HepG2 (cell line): ENCODE measurements around the gene FOLR3. TPM values are rescaled to one million over a fixed set of nuclear protein-coding genes. Genes with fewer than 3 reads are reported as not detected.

Source experiments
- ATAC-seq: fragments of 200-7000 bp; cut with Tn5 transposase; 3 replicates; pipeline ENCODE4 v1.9.1; 2020; ENCODE audit warnings: mild to moderate bottlenecking, moderate library complexity
- BruUV-seq: library from RNA; stranded (reverse); fragments of 400-500 nt; replicated peaks from 2 replicates; lab custom pipeline; 2021; lab: Mats Ljungman, UMichigan
- CTCF ChIA-PET: fragments of 300-600 bp; formaldehyde crosslinking; extraction: SDS; loops from one replicate; lab custom pipeline; 2021; ENCODE audit warnings: low total read pairs, inconsistent platforms, low intra/inter-chr PET ratio; lab: Yijun Ruan, JAX
- POLR2A ChIA-PET: fragments of 350-600 bp; sonication (Branson Sonifier 250); formaldehyde crosslinking; loops from one replicate; lab custom pipeline; 2020; ENCODE audit warnings: antibody characterized with exemption, inconsistent platforms; lab: Yijun Ruan, JAX
- DNase-seq: peaks from one replicate; pipeline ENCODE4 v3.0.0-alpha.2; 2015; ENCODE audit warnings: low spot score
- FAIRE-seq: peaks from 3 replicates; lab custom pipeline; 2011; peaks lifted over from hg19 to GRCh38; lab: Jason Lieb, UNC
- H2AFZ ChIP-seq: one replicate; pipeline ENCODE4 v1.6.1; 2011; ENCODE audit warnings: low read length, inconsistent platforms
- H3K27ac ChIP-seq: fragments of 300-600 bp; 3 replicates; pipeline ENCODE4 v1.8.0; 2011; ENCODE audit warnings: mixed run types, mild to moderate bottlenecking, mixed read lengths, low read length, inconsistent platforms; ENCODE audit not compliant: insufficient read depth; ENCODE audit errors: extremely low read length
- H3K27me3 ChIP-seq, 2 experiments: fragments of 200-600 bp in 1 of 2; 2 replicates in 1 of 2; 3 replicates in 1 of 2; pipeline versions ENCODE4 v1.6.0 to v1.8.0; 2011; ENCODE audit warnings: low read length in 2 of 2, mild to moderate bottlenecking in 2 of 2, moderate library complexity in 2 of 2, inconsistent platforms in 1 of 2; ENCODE audit not compliant: insufficient read depth in 2 of 2, control insufficient read depth in 1 of 2
- H3K36me3 ChIP-seq, 2 experiments: fragments of 200-600 bp in 1 of 2; replicated peaks in 1 of 2; 2 replicates in 1 of 2; 3 replicates in 1 of 2; pipeline versions ENCODE4 v1.5.1 to v1.8.0; 2011; ENCODE audit warnings: low read length in 2 of 2, inconsistent platforms in 1 of 2; ENCODE audit not compliant: insufficient read depth in 2 of 2, control insufficient read depth in 1 of 2
- H3K4me1 ChIP-seq: 2 replicates; pipeline ENCODE4 v1.5.1; 2012; ENCODE audit warnings: low read length, inconsistent platforms; ENCODE audit not compliant: insufficient read depth
- H3K4me2 ChIP-seq: 2 replicates; pipeline ENCODE4 v1.6.0; 2011; ENCODE audit warnings: low read depth, low read length, inconsistent platforms
- H3K4me3 ChIP-seq, 3 experiments: fragments of 200-600 bp in 1 of 3; sonication (generic), shearing (Covaris generic) in 1 of 3; replicated peaks in 1 of 3; 2 replicates each; pipeline ENCODE4 v1.5.1; 2011 to 2016; ENCODE audit warnings: low read length in 3 of 3, inconsistent platforms in 2 of 3, low read depth in 2 of 3, mild to moderate bottlenecking in 2 of 3, control low read depth in 1 of 3, mixed read lengths in 1 of 3; ENCODE audit not compliant: insufficient read depth in 1 of 3
- H3K79me2 ChIP-seq: one replicate; pipeline ENCODE4 v1.6.1; 2011; ENCODE audit warnings: low read length, inconsistent platforms; ENCODE audit not compliant: insufficient read depth
- H3K9ac ChIP-seq: 2 replicates; pipeline ENCODE4 v1.6.0; 2011; ENCODE audit warnings: mild to moderate bottlenecking, low read depth, low read length, inconsistent platforms; ENCODE audit not compliant: insufficient read depth
- H3K9me3 ChIP-seq: 2 replicates; pipeline ENCODE4 v1.5.1; 2012; ENCODE audit warnings: mild to moderate bottlenecking, low read length
- H4K20me1 ChIP-seq: 2 replicates; pipeline ENCODE4 v1.6.0; 2011; ENCODE audit warnings: inconsistent platforms, mild to moderate bottlenecking, low read length, moderate library complexity; ENCODE audit not compliant: insufficient read depth
- ELF4 ChIP-seq: sonication (generic); formaldehyde crosslinking; IDR thresholded peaks from 2 replicates; pipeline ENCODE4 v1.5.0; 2020; ENCODE audit warnings: missing genetic modification reagents, mild to moderate bottlenecking, moderate library complexity, borderline replicate concordance
- RBM39 ChIP-seq: fragments of 200-400 bp; formaldehyde crosslinking; IDR thresholded peaks from one replicate; pipeline ENCODE4 v1.6.1; 2018; ENCODE audit warnings: antibody characterized with exemption, mild to moderate bottlenecking, low read depth, low read length; ENCODE audit not compliant: poor library complexity, severe bottlenecking
- RFX3 ChIP-seq: IDR thresholded peaks from 2 replicates; pipeline ENCODE4 v1.6.1; 2016; ENCODE audit warnings: missing biosample characterization, missing genetic modification reagents
- RFX5 ChIP-seq: IDR thresholded peaks from 2 replicates; pipeline ENCODE4 v1.6.1; 2011; ENCODE audit warnings: low read depth, low read length, improper control_type of control experiment
- SMAD9 ChIP-seq: sonication (generic); formaldehyde crosslinking; IDR thresholded peaks from 2 replicates; pipeline ENCODE4 v1.5.1; 2020; ENCODE audit warnings: mild to moderate bottlenecking, missing genetic modification reagents
- SMARCC2 ChIP-seq: fragments of 450-650 bp; IDR thresholded peaks from 2 replicates; pipeline ENCODE4 v1.6.1; 2017; ENCODE audit warnings: antibody characterized with exemption, mild to moderate bottlenecking
- TMF1 ChIP-seq: sonication (generic); formaldehyde crosslinking; IDR thresholded peaks from 2 replicates; pipeline ENCODE4 v1.8.1; 2022; ENCODE audit warnings: low read depth, missing genetic modification reagents
- ZBTB46 ChIP-seq: sonication (generic); formaldehyde crosslinking; IDR thresholded peaks from 2 replicates; pipeline ENCODE4 v1.4.0; 2020; ENCODE audit warnings: mild to moderate bottlenecking, missing genetic modification reagents, borderline replicate concordance
- ZFY ChIP-seq: sonication (generic); formaldehyde crosslinking; IDR thresholded peaks from 2 replicates; pipeline ENCODE4 v1.4.0; 2020; ENCODE audit warnings: missing genetic modification reagents
- ZKSCAN5 ChIP-seq: sonication (generic); formaldehyde crosslinking; IDR thresholded peaks from 2 replicates; pipeline ENCODE4 v1.5.1; 2020; ENCODE audit warnings: mild to moderate bottlenecking, missing genetic modification reagents
- ZNF280D ChIP-seq: sonication (generic); formaldehyde crosslinking; IDR thresholded peaks from 2 replicates; pipeline ENCODE4 v1.5.1; 2020; ENCODE audit warnings: mild to moderate bottlenecking, missing genetic modification reagents
- ZNF432 ChIP-seq: sonication (generic); formaldehyde crosslinking; IDR thresholded peaks from 2 replicates; pipeline ENCODE4 v1.5.0; 2020; ENCODE audit warnings: missing genetic modification reagents, mild to moderate bottlenecking, borderline replicate concordance
- ZNF777 ChIP-seq: sonication (generic); formaldehyde crosslinking; IDR thresholded peaks from 2 replicates; pipeline ENCODE4 v1.4.0; 2020; ENCODE audit warnings: missing genetic modification reagents
- ZSCAN29 ChIP-seq: sonication (generic); formaldehyde crosslinking; conservative IDR thresholded peaks from 2 replicates; pipeline ENCODE4 v1.4.0; 2020; ENCODE audit warnings: mild to moderate bottlenecking, missing genetic modification reagents
- WGBS: methylation state at CpG from one replicate; pipeline ENCODE4 v1.1.6; 2017; ENCODE audit warnings: low lambda C conversion rate; 5-methylcytosine and 5-hydroxymethylcytosine counted together
- in situ Hi-C: cut with HindIII; loops from 2 replicates; pipeline ENCODE4 v1.10.0; 2017; ENCODE audit warnings: low pct_unique_long_range_greater_than_20kb; ENCODE audit not compliant: extremely low pct_ligation_motif_present
- intact Hi-C: fragments of 100-400 bp; cut with micrococcal nuclease; formaldehyde crosslinking; loops from one replicate; pipeline ENCODE4 v1.10.0; 2022; ENCODE audit not compliant: unreplicated experiment
- polyA plus RNA-seq, 8 experiments: library from polyadenylated mRNA; depleted of rRNA in 3 of 8; stranded (reverse) in 7 of 8; unstranded in 1 of 8; fragments of >200 nt; fragmentation: Illumina TruSeq in 4 of 8; extraction: Trizol in 4 of 8; gene quantifications; 2 replicates each; pipeline versions ENCODE4 v1.2.1 to v1.2.3, GENCODE V29; 2011 to 2016; ENCODE audit warnings: low read depth in 4 of 8, missing spikeins in 1 of 8, mixed read lengths in 1 of 8; ENCODE audit not compliant: insufficient read depth in 1 of 8
- total RNA-seq, 5 experiments: library from RNA; depleted of rRNA; stranded (reverse); fragments of >200 nt; fragmentation: Illumina TruSeq; extraction: Trizol; gene quantifications; 2 replicates each; pipeline ENCODE4 v1.2.3, GENCODE V29; 2016; ENCODE audit warnings: low read depth in 1 of 5

FOLR3 gene
- total and polyA plus RNA-seq, 2 of the 13 experiments (the other 11 are each of a cell fraction or from before 2014, with no cell fraction given): not detected

DNA sequence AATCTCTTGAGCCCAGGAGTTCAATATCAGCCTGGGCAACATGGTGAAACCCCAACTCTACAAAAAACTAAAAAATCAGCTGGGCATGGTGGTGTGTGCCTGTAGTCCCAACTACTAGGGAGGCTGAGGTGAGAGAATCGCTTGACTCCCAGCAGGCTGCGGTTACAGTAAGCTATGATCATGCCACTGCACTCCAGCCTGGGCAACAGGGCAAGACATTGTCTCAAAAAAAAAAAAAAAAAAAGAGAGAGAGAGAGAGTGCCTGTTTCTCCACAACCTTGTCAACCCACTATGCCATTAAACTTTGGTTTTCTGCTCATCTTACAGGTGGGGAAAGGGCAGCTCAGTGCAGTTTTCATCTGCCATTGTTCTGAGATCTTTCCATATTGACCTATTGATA is 5.1 kb downstream of the FOLR3 start:
- 75% methylated on average over 2 of the region's 2 CpGs for WGBS
- Histone ChIP-seq H3K4me3 (no peak overlapping the region), H3K27me3 (peaks cover 0 to 1% of the 10 kb centered on the region in 2 experiments; a peak in 2 of 5 replicates), H3K4me1 (no peaks in the 10 kb centered on the region), H2AFZ (no peak overlapping the region), H3K79me2 (no peaks in the 10 kb centered on the region), H3K9me3 (no peaks in the 10 kb centered on the region), H3K27ac (no peak overlapping the region), H4K20me1 (no peaks in the 10 kb centered on the region), H3K9ac (no peak overlapping the region), H3K36me3 (no peaks in the 10 kb centered on the region), H3K4me2 (no peak overlapping the region)
- intact Hi-C loops: no loop called here
- FAIRE-seq (no peak), DNase-seq (no peak), ATAC-seq (no peak)
- in situ Hi-C loops: no loop called here
- BruUV-seq: no TSS peak
- TF ChIP-seq ZNF777 (CRISPR knock-in tag) (no peak), ZNF432 (no peak), RFX3 (CRISPR knock-in tag) (no peak), RFX5 (no peak)
- ChIA-PET CTCF (no interaction called here), POLR2A (no interaction called here)

DNA sequence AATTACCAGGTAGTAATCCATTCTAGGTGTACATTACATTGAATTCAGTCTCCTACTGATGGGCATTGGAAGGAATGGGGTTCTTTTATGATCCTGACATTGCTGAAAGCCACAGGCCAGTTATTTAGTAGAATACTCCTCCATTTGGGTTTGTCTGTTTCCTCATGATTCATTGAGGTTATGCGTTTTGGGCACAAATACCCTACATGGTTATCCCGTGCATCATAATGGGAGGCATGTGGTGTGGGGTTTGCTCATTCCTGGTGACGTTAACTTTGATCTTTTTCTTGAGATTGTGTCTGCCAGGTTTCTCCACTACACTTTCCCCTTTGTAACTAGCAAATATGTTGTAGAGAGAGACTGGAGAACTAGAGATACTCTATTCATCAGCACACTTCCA is 5.5 kb downstream of the FOLR3 start:
- no peak overlapping the region for H3K4me2 ChIP-seq
- in situ Hi-C loops: no loop called here
- POLR2A ChIA-PET: no interaction called here
- H3K9me3 ChIP-seq: no peaks in the 10 kb centered on the region
- H3K9ac ChIP-seq: no peak overlapping the region
- intact Hi-C loops: no loop called here
- no peaks in the 10 kb centered on the region for H3K79me2 ChIP-seq
- no peaks in the 10 kb centered on the region for H4K20me1 ChIP-seq
- no peak for ATAC-seq
- H3K4me1 ChIP-seq: no peaks in the 10 kb centered on the region
- H3K27me3 ChIP-seq: peaks cover 0 to 1% of the 10 kb centered on the region in 2 experiments; a peak in 2 of 5 replicates
- no peak for FAIRE-seq
- CTCF ChIA-PET: no interaction called here
- H3K36me3 ChIP-seq: no peaks in the 10 kb centered on the region
- WGBS: 42% methylated on average over 3 of the region's 3 CpGs
- no peak overlapping the region for H3K4me3 ChIP-seq
- H2AFZ ChIP-seq: no peak overlapping the region
- H3K27ac ChIP-seq: no peak overlapping the region
- BruUV-seq: no TSS peak
- DNase-seq: no peak
- TF ChIP-seq SMAD9 (CRISPR knock-in tag) (no peak), TMF1 (CRISPR knock-in tag) (no peak), ZKSCAN5 (CRISPR knock-in tag) (no peak), ELF4 (no peak), ZNF280D (no peak), SMARCC2 (no peak), RBM39 (no peak), ZBTB46 (no peak), ZSCAN29 (CRISPR knock-in tag) (no peak), ZFY (CRISPR knock-in tag) (no peak)
